GM12864 (cell line): ENCODE data around the gene MPLKIP.

Source experiments
- DNase-seq: peaks from one replicate; pipeline ENCODE4 v3.0.0-alpha.2; 2011; ENCODE audit warnings: low read depth
- H3K4me3 ChIP-seq: 2 replicates; pipeline ENCODE4 v1.5.1; 2011; ENCODE audit warnings: mild to moderate bottlenecking, low read depth, low read length, control low read depth
- CTCF ChIP-seq: IDR thresholded peaks from 2 replicates; pipeline ENCODE4 v1.5.1; 2011; ENCODE audit warnings: low read depth, mild to moderate bottlenecking, moderate library complexity, low read length, control low read depth, inconsistent platforms; ENCODE audit errors: missing control alignments

The MPLKIP gene

DNA sequence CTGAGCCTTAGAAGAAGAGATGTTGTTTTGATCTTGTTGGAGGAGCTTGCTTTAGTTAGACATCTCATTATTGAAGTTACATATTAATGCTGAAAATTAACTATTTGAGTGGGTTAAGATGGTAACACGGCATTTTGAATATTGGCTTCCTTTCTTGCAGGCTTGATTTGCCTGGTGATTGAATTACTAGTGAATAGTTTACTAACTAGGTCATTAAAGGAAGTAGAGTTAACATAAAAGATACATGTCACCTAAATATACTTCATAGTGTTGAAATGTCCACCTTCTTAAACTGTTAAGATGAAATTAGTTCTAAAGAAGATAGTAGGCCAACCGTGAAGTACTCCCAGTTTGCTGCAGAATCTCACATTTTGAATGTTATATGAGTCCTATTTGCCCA is 18.5 kb downstream of the MPLKIP start:
- TF ChIP-seq CTCF, result no peak
- DNase-seq, result no peak
- H3K4me3 ChIP-seq, result no peak overlapping the region

DNA sequence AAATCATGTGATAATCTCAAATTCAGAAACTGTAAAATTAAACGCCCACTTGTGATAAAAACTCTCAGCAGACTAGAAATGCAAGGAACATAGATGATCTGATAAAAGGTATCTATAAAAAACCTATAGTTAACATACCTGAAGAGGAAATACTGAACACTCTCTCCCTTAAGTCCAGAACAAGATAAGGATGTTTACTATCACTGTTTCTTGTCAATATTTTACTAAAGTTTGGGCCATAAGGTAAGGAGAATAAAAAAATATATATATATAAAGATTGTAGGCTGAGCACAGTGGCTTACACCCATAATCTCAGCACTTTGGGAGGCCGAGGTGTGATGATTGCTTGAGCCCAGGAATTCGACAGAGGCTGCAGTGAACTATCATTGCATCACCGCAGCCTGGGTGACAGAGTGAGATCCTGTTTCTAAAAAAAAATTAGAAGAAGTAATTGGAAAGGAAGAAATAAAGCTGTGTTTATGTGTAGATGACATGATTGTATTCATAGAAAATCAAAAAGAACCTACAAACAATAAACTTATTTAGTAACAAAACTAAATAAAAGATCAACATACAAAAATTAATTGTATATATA is 28.4 kb downstream of the MPLKIP start:
- no peak overlapping the region for H3K4me3 ChIP-seq
- TF ChIP-seq CTCF, result no peak
- DNase-seq, result no peak

DNA sequence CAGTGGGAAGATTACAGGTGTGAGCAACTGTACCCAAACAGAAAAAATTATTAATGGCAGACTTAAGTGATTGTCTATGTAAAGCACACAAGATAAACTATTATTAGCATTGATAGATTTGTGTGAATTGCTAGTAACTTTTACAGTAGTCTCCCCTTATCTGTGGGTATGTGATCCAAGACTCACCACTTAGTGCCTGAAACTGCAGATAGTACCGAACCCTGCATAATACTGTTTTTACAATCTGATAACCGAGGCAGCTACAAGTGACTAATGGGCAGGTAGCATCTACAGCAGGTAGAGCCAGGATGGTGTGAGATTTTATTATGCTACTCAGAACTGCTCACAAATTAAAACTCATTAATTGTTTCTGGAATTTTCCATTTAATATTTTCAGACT is 31.5 kb downstream of the MPLKIP start:
- no peak overlapping the region for H3K4me3 ChIP-seq
- no peak for TF ChIP-seq CTCF
- DNase-seq, result no peak

- DNase-seq, result no peak
- no peak overlapping the region for H3K4me3 ChIP-seq
- no peak for TF ChIP-seq CTCF
Observed at GRCh38 chr7:40101201-40101600, 33.2 kb downstream of the MPLKIP start.

DNA sequence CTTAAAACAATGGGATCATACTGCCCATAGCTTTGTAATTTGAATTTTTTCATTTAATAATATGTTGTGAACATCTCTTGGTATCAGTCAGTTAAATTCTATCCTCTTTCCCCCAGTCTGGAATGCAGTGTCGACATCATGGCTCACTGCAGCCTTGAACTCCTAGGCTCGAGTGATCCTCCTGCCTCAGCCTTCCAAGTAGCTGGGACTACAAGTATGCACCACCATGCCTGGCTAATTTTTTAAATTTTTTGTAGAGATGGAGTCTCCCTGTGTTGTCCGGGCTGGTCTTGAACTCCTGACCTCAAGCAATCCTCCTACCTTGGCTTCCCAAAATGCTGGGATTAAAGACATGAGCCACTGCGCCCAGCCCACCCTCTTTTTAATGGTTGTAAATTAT is 34.6 kb downstream of the MPLKIP start:
- no peak for DNase-seq
- no peak for TF ChIP-seq CTCF
- H3K4me3 ChIP-seq, result no peak overlapping the region

GRCh38 chr7:40098810-40099209 is 35.6 kb downstream of the MPLKIP start:
- DNase-seq, result no peak
- TF ChIP-seq CTCF, result no peak
- no peak overlapping the region for H3K4me3 ChIP-seq

GRCh38 chr7:40097728-40098127 is 36.7 kb downstream of the MPLKIP start:
- no peak for TF ChIP-seq CTCF
- H3K4me3 ChIP-seq, result no peak overlapping the region
- DNase-seq, result no peak
